Uterus (tissue), 4 donors: ENCODE measurements around the gene ZSWIM6. TPM values are rescaled to one million over a fixed set of nuclear protein-coding genes. Genes with fewer than 3 reads are reported as not detected.

ENCODE experiments used
- DNase-seq, 2 donors: peaks; one replicate each; pipeline ENCODE4 v3.0.0-alpha.2; 2019 to 2020
- H3K27ac ChIP-seq, 2 donors: fragments of 200-600 bp; sonication (generic); 1 replicate in 1 of 2; 2 replicates in 1 of 2; pipeline ENCODE4 v1.5.1; 2016 to 2018
- H3K27me3 ChIP-seq, 2 donors: fragments of 200-600 bp; sonication (generic); one replicate each; pipeline ENCODE4 v1.5.1; 2018 to 2019; ENCODE audit warnings: control low read depth in 1 of 2
- H3K36me3 ChIP-seq, 2 donors: fragments of 200-600 bp; sonication (generic); one replicate each; pipeline ENCODE4 v1.5.1; 2019; ENCODE audit warnings: control low read depth in 1 of 2
- H3K4me1 ChIP-seq, 2 donors: fragments of 200-600 bp; sonication (generic); one replicate each; pipeline ENCODE4 v1.5.1; 2018 to 2019; ENCODE audit warnings: control low read depth in 1 of 2
- H3K4me3 ChIP-seq, 2 donors: fragments of 200-600 bp; sonication (generic); 1 replicate in 1 of 2; 2 replicates in 1 of 2; pipeline ENCODE4 v1.5.1; 2018 to 2019; ENCODE audit warnings: mild to moderate bottlenecking in 1 of 2
- H3K9me3 ChIP-seq, 2 donors: fragments of 200-600 bp; sonication (generic); one replicate each; pipeline ENCODE4 v1.5.1; 2019; ENCODE audit warnings: control low read depth in 1 of 2
- POLR2A ChIP-seq, 2 donors: fragments of 450-650 bp; IDR thresholded peaks; one replicate each; pipeline ENCODE4 v1.6.1; 2016; ENCODE audit warnings: antibody characterized with exemption in 2 of 2, mild to moderate bottlenecking in 1 of 2, moderate library complexity in 1 of 2
- intact Hi-C: fragments of 100-400 bp; cut with DNase I; formaldehyde crosslinking; loops from one replicate; pipeline ENCODE4 v1.15.1; 2023; ENCODE audit warnings: low total_unique reads
- total RNA-seq, 4 donors: library from RNA; depleted of rRNA in 3 of 4; stranded (reverse); fragments of >200 nt in 3 of 4; gene quantifications; one replicate each; pipeline versions ENCODE4 v1.1.0 to v1.2.4, GENCODE V29; 2014 to 2023
- TF ChIP-seq, protein P1 (sequence below), 4 experiments: fragments of 200-600 bp in 2 of 4; fragments of 450-650 bp in 2 of 4; sonication (generic) in 2 of 4; IDR thresholded peaks; one replicate each; pipeline ENCODE4 v1.5.1; 2016 to 2019; ENCODE audit warnings: antibody characterized with exemption in 4 of 4, mild to moderate bottlenecking in 2 of 4, moderate library complexity in 1 of 4
- donor health status: DM: yes; HTN: yes; CAD: no.

The ZSWIM6 gene
- total RNA-seq, 4 donors from 2014 or later: 4.1 to 14.8 (median 11.1) TPM

GRCh38 chr5:61534481-61535267, 202.6 kb downstream of the ZSWIM6 start:
- no peaks in the 10 kb centered on the region for H3K36me3 ChIP-seq

DNA sequence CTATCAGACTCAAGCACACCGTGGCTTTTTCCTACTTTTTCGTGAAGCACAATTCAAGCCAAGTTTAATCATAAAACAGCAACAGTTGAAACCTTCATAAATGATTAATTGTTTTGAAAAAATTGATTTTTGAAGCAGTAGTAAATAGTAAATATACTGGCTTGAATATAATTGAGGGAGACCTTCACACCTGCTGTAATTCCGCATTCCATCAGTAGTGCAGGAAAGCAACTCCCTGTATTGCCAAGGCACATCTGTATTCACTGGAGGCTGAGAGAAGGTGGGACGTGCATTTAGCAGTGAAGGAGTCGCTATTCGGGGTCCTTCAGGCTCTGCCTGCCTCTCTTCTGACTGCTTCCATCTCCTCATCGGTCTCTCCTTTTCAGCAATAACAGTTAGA, 203.8 kb downstream of the ZSWIM6 start:
- TF ChIP-seq, protein P1, sequence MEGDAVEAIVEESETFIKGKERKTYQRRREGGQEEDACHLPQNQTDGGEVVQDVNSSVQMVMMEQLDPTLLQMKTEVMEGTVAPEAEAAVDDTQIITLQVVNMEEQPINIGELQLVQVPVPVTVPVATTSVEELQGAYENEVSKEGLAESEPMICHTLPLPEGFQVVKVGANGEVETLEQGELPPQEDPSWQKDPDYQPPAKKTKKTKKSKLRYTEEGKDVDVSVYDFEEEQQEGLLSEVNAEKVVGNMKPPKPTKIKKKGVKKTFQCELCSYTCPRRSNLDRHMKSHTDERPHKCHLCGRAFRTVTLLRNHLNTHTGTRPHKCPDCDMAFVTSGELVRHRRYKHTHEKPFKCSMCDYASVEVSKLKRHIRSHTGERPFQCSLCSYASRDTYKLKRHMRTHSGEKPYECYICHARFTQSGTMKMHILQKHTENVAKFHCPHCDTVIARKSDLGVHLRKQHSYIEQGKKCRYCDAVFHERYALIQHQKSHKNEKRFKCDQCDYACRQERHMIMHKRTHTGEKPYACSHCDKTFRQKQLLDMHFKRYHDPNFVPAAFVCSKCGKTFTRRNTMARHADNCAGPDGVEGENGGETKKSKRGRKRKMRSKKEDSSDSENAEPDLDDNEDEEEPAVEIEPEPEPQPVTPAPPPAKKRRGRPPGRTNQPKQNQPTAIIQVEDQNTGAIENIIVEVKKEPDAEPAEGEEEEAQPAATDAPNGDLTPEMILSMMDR (IDR thresholded peaks at IDR 0.05): no peak
- TF ChIP-seq POLR2A (IDR thresholded peaks at IDR 0.05): no peak
- H3K36me3 ChIP-seq: no peaks in the 10 kb centered on the region
- H3K9me3 ChIP-seq: no peaks in the 10 kb centered on the region
- H3K4me3 ChIP-seq: no peak overlapping the region
- no peak overlapping the region for H3K27ac ChIP-seq
- intact Hi-C loops: no loop called here
- no peak for DNase-seq
- H3K4me1 ChIP-seq: no peaks in the 10 kb centered on the region
- no peaks in the 10 kb centered on the region for H3K27me3 ChIP-seq

More at GRCh38 chr5:61534481-61535267, 202.6 kb downstream of the ZSWIM6 start:
- TF ChIP-seq, protein P1 (IDR thresholded peaks at IDR 0.05): no peak
- TF ChIP-seq POLR2A (IDR thresholded peaks at IDR 0.05): no peak
- no peaks in the 10 kb centered on the region for H3K9me3 ChIP-seq
- H3K4me3 ChIP-seq: no peak overlapping the region
- intact Hi-C loops: no loop called here
- no peak overlapping the region for H3K27ac ChIP-seq
- no peak for DNase-seq
- no peaks in the 10 kb centered on the region for H3K27me3 ChIP-seq
- H3K4me1 ChIP-seq: no peaks in the 10 kb centered on the region

- no peaks in the 10 kb centered on the region for H3K36me3 ChIP-seq
- no peak overlapping the region for H3K4me3 ChIP-seq
- intact Hi-C loops: no loop called here
- H3K27me3 ChIP-seq: no peaks in the 10 kb centered on the region
- H3K27ac ChIP-seq: no peak overlapping the region
- peaks cover 0 to under 1% of the 10 kb centered on the region in 2 donors for H3K9me3 ChIP-seq
- H3K4me1 ChIP-seq: no peaks in the 10 kb centered on the region
- TF ChIP-seq POLR2A (IDR thresholded peaks at IDR 0.05): no peak
- TF ChIP-seq, protein P1 (IDR thresholded peaks at IDR 0.05): no peak
- DNase-seq: no peak
Observed at GRCh38 chr5:61536922-61537321, 204.9 kb downstream of the ZSWIM6 start.

DNA sequence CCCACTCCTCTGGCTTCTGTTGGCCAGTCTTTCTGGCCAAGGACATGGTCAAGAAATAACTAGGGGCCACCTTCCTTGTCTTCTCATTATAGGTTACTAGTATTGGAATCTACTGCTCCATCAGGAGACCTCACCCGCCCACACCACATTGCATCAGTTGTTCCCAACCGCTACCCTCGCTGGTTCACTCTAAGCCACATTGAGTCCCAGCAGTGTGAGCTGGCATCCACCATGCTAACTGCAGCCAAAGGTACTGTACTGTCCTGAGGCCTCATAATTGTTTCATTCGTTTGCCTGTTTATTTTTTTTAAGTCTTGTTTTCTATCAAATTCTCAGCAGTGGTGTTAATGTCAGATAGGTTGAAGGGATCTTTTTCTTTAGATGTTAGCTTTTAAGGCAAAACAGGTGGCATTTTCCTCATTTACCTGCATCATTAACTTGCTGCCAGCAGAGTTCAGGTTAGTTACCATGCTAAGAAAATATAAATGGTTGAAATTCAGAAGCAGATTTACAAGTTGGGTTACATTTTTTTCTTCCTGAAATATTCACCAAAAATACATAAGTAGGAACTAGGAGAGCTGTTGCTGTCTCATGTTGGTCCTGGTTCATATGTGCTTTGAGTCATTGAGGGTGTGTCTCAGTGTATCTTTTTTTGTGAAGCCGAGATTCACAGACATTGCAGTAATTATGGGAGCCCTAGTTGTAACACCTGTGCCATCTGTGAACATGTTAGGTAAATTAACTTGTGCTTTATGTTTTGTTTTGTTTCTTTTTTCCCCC, 206.9 kb downstream of the ZSWIM6 start:
- DNase-seq: no peak
- no peaks in the 10 kb centered on the region for H3K36me3 ChIP-seq
- intact Hi-C loops: no loop called here

More for the DNA sequence above, 206.9 kb downstream of the ZSWIM6 start:
- TF ChIP-seq POLR2A (IDR thresholded peaks at IDR 0.05): no peak
- TF ChIP-seq, protein P1 (IDR thresholded peaks at IDR 0.05): no peak
- no peak overlapping the region for H3K4me3 ChIP-seq
- peaks cover 0 to 13% of the 10 kb centered on the region in 2 donors for H3K9me3 ChIP-seq
- H3K27me3 ChIP-seq: no peaks in the 10 kb centered on the region
- H3K27ac ChIP-seq: no peak overlapping the region
- no peaks in the 10 kb centered on the region for H3K4me1 ChIP-seq
